AG04449 (cell line): ENCODE data around the gene UNC13A.

Experiments used
- CTCF ChIA-PET: fragments of 350-600 bp; formaldehyde crosslinking; extraction: SDS; loops from one replicate; lab custom pipeline; 2021; ENCODE audit warnings: antibody characterized with exemption; lab: Yijun Ruan, JAX
- POLR2A ChIA-PET: fragments of 400-600, 350-600 bp; formaldehyde crosslinking; extraction: SDS; loops from one replicate; lab custom pipeline; 2020; ENCODE audit warnings: antibody characterized with exemption, inconsistent platforms; lab: Yijun Ruan, JAX
- DNase-seq: peaks from one replicate; pipeline ENCODE4 v3.0.0-alpha.2; 2010; ENCODE audit warnings: low read depth, low spot score
- H3K4me3 ChIP-seq: 2 replicates; pipeline ENCODE4 v1.5.1; 2011; ENCODE audit warnings: low read depth, mild to moderate bottlenecking, control low read depth, low read length
- CTCF ChIP-seq: IDR thresholded peaks from one replicate; pipeline ENCODE4 v1.5.1; 2011; ENCODE audit warnings: mild to moderate bottlenecking, moderate library complexity, low read length, control low read depth, inconsistent platforms; ENCODE audit not compliant: insufficient read depth; ENCODE audit errors: missing control alignments

The UNC13A gene

DNA sequence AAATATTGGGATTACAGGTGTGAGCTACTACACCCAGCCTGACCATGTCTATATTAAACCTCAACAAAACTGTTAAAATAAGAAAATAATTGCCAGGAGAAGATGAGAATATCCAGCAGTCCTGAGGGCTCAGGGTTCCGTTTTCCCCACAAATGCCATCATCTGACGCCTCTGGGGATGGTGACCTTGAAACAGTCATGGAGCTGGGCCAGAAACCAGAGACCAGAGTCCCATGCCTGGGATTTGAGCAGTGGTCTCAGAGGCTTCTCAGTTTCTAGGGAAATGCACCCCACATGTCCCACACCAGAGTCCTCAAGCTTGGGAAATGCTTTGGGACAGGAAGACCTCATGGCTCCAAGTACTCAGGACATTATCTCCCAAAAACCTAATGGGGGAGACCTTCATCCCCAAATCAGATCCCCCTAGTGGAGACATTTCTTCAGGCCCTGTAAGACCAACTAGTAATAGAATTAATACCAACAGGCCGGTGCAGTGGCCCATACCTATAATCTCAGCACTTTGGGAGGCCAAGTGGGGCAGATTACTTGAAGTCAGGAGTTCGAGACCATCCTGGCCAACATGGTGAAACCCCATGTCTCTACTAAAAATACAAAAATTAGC lies 28.3 kb upstream of the UNC13A start:
- POLR2A ChIA-PET: no interaction called here
- DNase-seq: no peak
- TF ChIP-seq CTCF: no peak
- CTCF ChIA-PET: interaction anchor here (1.3 to 1.6 kb wide), 2 partner anchors 10 to 50 kb away, joined by 3 to 5 read pairs; no protein-coding TSS in a partner anchor
- no peak overlapping the region for H3K4me3 ChIP-seq

GRCh38 chr19:17711851-17712250 lies 23.7 kb upstream of the UNC13A start:
- CTCF ChIA-PET: no interaction called here
- no peak for DNase-seq

DNA sequence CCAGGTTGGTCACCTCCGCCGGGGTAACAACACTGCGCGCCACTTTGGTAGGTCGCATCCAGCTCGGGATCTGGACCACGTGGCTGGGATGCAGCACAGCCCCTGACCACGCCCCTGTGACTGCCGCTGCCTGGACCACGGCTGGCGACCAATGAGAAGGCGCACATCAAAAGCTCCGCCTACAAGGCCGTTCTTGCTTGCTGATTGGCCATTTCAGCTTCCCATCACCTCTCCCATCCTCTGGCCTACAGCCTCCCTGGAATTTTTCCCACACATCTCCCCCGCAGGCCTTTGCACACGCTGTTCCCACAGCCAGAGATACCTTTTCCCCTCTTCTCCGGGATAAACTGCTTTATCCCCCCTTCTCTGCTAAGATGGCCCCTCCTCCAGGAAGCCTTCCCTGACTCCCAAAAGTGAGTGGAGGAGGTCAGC lies 18.6 kb upstream of the UNC13A start:
- no peak for TF ChIP-seq CTCF
- no peak overlapping the region for H3K4me3 ChIP-seq
- no peak for DNase-seq
- CTCF ChIA-PET: interaction anchor here (0.7 to 3.8 kb wide), 5 partner anchors 9 to 266 kb away, joined by 3 to 17 read pairs (median 5); no protein-coding TSS in a partner anchor
- POLR2A ChIA-PET: interaction anchor here (1.2 kb wide), 1 partner anchor 12 kb away, joined by 3 read pairs; the partner anchor contains the start of gene MAP1S

More at GRCh38 chr19:17711851-17712250, 23.7 kb upstream of the UNC13A start:
- POLR2A ChIA-PET: no interaction called here
- H3K4me3 ChIP-seq: no peak overlapping the region
- no peak for TF ChIP-seq CTCF

DNA sequence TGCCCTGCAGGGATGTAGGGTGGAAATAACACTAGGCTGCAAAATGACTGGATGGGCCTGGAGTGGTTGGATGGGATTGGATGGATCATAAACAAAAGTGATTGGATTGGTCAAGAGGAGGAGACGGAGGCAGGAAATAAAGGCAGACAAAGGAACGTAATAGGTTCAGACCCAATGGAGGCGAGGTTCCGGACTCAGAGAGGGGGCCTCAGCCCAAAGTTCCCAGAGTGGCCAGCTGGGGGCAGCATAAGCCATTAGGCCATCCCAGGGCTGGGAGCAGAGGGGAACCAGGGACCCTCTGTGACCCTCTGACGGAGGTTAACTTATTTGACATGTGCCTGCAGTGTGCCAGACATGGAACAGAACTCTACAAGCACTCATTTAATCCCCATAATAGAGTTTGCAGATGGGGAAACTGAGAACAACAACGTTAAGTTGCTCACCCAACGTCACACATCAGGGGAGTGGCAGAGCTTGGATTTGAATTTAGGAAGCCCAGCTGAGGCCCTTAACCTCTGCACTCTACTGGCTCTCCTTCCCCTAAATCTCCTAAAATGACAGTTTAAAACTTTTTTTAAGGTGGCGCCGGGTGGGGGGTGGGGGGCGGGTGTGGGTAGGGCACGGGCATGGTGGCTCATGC lies 15.8 kb upstream of the UNC13A start:
- TF ChIP-seq CTCF: peak; percentile 61
- H3K4me3 ChIP-seq: no peak overlapping the region
- no peak for DNase-seq
- ChIA-PET CTCF (interaction anchor here (0.7 to 3.8 kb wide), 8 partner anchors 8 to 152 kb away, joined by 3 to 17 read pairs (median 4); partner anchors contain the start of gene MAP1S), POLR2A (no interaction called here)

GRCh38 chr19:17695198-17695597 lies 7.0 kb upstream of the UNC13A start:
- POLR2A ChIA-PET: no interaction called here
- CTCF ChIA-PET: interaction anchor here (1.4 kb wide), 1 partner anchor 9 kb away, joined by 3 read pairs; no protein-coding TSS in a partner anchor
- H3K4me3 ChIP-seq: no peak overlapping the region
- no peak for DNase-seq
- TF ChIP-seq CTCF: no peak

- no peak for DNase-seq
- ChIA-PET POLR2A (no interaction called here), CTCF (no interaction called here)
- H3K4me3 ChIP-seq: no peak overlapping the region
- TF ChIP-seq CTCF: no peak
Observed at GRCh38 chr19:17692566-17692965, 4.4 kb upstream of the UNC13A start.
